HG03575 (cell line): ENCODE measurements around the gene DOK6.
A peak's percentile ranks its signal among the peaks of the same experiment; 100 is the strongest.
"Not testable (repeated sequence)": the region's sequence is repeated elsewhere in the genome, so short reads cannot be mapped to it uniquely, and the experiment has no call there.

Experiments used
- ATAC-seq: cut with Tn5 transposase; IDR thresholded peaks from one replicate; pipeline ENCODE4 v1.9.1; 2021; ENCODE audit not compliant: unreplicated experiment, insufficient number of reproducible peaks, low FRiP score; ENCODE audit errors: extremely low read depth

The DOK6 gene

DNA sequence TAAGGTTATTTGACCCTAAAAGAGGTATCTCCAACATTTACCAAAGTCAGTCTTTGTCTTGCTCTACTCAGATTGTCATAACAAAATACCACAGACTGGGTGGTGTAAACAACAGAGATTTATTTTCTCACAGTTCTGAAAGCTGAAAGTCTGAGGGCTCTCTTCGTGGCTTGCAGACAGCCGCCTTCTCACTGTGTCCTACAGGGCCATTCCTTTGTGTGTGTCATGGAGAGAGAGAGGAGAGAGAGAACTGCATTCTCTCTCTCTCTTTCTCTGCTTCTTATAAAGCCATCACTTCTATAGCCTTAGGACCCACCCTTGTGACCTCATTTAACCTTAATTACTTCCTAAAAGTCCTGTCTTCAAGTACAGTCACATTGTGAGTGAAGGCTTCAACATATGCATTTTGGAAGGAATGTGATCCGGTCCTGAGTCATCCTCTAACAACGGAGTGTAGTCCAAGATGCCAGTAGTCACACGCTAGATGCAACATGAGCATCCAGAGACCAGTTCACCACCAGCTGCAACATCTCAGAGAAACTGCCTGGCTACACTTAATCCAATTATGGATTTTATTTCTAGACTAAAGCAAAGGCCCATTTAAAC is 416.8 kb downstream of the DOK6 start:
- ATAC-seq = no peak

GRCh38 chr18:69819460-69819859 is 418.8 kb downstream of the DOK6 start:
- ATAC-seq = no peak

GRCh38 chr18:69820538-69820937 is 419.9 kb downstream of the DOK6 start:
- no peak for ATAC-seq

DNA sequence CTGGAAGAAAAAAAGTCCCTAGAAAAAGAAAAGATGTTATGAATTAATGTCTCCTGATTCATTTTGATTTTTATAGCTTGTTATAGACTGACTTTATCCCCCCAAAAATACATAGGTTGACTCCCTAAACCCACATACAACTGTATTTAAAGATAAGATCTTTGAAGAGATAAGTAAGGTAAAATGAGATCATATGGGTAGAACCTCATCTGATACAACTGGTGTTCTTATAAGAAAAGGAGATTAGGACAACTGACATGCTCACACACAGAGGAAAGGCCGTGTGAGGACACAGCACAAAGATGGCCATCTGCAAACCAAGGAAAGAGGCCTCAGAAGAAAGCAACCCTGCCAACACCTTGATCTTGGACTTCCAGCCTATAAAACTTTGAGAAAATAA is 429.5 kb downstream of the DOK6 start:
- ATAC-seq = no peak

DNA sequence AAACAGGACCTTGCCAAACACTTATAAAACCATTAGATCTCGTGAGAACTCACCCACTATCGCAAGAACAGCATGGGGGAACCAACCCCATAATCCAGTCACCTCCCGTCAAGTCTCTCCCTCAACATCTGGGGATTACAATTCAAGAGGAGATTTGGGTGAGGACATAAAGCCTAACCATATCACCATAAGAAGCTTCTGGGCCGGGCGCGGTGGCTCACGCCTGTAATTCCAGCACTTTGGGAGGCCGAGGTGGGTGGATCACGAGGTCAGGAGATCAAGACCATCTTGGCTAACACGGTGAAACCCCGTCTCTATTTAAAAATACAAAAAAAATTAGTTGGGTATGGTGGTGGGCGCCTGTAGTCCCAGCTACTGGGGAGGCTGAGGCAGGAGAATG is 434.3 kb downstream of the DOK6 start:
- not testable (repeated sequence) for ATAC-seq

DNA sequence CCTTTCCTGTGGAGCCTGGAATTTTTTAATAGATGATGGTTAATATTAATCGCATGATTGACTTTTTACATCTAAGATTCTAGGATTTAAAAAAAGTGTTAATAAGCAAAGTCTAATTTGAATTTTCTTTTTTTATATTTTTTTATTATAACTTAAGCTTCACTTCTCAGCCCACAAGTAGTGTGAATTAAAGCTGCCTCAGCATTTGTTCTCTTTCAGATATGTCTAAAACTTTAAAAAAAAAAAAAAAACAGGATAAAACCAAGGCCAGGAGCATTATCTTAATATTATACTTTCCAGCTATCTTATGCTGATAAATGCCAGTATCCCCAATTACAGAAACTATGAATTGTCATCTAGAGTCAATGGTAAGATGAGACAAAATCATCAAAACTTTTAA is 437.3 kb downstream of the DOK6 start:
- ATAC-seq = no peak

DNA sequence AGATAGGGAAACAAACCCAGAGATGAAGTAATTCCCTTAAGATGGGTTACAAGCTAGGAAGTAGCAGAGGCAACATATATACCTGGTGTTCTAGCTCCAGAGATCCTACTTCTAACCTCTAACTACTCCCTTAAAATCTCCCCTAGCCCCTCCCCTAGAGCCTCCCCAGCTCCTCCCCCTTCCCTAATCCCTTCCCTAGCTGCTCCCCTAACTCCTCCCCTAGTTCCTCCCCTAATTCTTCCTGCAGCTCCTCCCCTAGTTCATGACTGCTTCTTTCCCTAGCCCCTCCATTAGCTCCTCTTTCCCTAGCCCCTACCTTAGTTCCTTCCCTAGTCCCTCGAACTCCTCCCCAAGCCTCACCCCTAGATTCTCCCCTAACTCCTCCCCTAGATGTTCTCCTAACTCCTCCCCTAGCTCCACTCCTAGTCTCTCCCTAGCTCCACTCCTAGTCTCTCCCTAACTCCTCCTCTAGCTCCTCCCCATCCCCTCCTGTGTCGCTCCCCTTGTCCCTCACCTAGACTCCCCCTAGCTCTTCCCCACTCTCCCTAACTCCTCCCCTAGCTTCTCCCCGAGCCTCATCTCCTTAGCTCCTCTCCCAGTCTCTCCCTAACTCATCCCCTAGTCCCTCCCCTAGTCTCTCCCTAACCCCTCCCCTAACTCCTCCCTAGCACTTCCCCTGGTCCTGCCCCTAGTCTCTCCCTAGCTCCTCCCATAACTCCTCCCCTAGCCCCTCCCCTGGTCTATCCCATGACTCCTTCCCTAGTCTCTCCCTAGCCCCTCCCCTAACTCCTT is 438.1 kb downstream of the DOK6 start:
- ATAC-seq = no peak

DNA sequence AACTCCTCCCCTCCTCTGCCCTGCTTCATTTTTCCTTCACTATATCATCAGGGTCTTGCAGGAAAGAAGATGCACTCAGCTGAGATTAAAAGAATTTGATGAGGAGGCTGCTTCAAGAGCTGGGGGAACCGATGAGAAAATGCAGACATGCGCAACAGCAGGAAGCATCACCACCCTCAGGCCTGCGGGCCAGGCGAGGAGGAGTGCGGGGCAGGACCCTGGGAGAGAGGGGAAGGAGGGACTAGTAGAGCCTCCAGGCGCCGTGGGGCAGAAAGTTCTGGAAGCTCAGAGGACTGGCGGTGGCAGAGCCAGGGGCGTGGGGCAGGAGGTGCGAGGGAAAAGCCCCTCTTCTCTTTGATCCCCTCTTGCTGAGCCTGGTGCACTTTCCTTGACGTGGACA is 438.8 kb downstream of the DOK6 start:
- ATAC-seq = no peak

DNA sequence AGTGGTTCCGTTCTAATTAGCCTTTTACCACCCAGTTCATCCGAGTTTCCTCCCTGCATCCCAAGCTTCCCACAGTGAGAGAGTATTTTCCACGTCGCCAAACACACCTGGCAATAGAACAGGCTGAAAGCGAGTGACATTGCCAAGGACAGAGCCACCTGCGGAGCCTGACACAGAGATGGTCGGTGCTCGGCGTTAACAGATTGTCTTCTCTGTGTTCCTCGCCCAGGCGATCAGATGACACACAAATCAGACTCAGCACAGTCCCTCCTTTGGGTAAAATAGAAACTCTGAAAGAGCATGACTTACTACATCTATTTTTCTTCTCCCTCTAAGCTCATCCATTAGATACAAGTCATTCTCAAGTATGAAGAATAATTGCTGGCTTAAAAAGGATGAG is 439.3 kb downstream of the DOK6 start:
- ATAC-seq = no peak

- ATAC-seq = no peak
These were observed 439.8 kb downstream of the DOK6 start for GRCh38 chr18:69840445-69840844.

- ATAC-seq = no peak
These were observed 440.4 kb downstream of the DOK6 start for GRCh38 chr18:69841117-69841516.

DNA sequence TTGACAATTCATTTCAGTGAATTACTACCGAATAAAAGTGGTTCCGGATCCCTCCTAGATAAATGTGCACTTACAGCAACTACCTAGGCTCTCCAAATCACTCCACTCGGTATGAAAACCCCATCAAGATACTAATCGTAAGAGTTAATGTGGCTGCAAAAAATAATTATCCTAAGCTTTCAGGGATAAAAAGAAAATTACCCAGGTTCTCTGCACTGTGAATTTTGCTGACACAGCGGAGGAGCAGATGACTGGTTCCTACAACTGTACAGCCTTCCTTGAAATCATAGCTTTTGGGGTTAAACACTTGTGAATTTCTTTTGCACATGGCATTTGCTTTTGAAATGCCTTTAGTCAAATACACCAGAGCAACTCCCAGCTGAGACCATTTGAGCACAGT is 442.3 kb downstream of the DOK6 start:
- ATAC-seq = no peak

DNA sequence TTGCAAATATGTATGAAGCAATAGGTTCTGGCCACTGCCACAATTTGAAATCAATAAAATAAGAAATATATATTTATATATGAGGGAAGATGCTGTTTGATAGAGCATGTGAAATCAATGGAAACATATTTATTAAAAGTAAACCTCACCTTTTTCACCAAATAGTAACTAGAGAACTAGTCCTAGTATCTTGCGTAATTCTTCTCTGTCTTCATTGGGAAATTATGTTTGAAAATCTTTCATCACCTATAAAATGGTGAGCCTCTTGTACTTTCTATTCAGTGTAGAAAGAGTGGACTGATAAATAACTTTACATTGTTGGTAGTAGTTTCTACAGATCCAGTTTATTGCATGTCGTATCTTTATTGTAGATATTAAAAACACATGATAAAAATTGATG is 444.0 kb downstream of the DOK6 start:
- no peak for ATAC-seq

GRCh38 chr18:69845593-69846506 is 445.2 kb downstream of the DOK6 start:
- ATAC-seq = no peak

- ATAC-seq = no peak
These were observed 452.4 kb downstream of the DOK6 start for GRCh38 chr18:69853051-69853450.

DNA sequence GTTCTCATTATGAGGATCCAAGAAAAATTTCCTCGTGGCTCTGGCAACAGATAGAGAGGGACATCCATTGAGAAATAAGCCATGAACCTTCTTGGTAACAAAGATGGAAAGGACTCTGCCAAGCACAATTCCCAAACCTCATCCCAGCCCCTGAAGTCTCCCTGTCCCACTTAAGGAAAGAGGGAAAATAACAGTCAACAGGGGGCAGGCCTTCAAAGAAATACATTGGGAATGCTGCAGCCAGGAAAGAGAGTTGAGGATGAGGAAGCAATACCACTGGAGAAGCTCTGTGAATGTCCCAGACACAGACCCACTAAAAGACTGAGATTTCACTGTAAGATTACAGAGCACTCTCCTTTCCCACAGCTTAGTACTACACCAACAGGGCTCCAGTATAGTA is 453.8 kb downstream of the DOK6 start:
- ATAC-seq = no peak

- ATAC-seq = no peak
These were observed 458.2 kb downstream of the DOK6 start for GRCh38 chr18:69858897-69859296.

DNA sequence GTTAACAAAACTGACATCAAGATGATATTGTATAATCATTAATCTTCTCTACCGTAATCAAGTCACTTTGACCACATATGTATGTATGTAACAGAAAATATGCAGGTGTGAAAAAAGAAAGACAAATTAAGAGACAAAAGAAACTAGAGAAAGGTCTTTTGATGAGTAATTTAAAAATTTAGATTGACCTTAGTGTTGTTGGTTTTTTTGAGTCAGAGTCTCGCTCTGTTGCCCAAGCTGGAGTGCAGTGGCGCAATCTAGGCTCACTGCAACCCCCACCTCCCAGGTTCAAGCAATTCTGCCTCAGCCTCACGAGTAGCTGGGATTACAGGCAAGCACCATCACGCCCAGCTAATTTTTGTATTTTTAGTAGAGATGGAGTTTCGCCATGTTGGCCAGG is 464.1 kb downstream of the DOK6 start:
- peak; percentile 89 for ATAC-seq

GRCh38 chr18:69865776-69866175 is 465.1 kb downstream of the DOK6 start:
- ATAC-seq = no peak

DNA sequence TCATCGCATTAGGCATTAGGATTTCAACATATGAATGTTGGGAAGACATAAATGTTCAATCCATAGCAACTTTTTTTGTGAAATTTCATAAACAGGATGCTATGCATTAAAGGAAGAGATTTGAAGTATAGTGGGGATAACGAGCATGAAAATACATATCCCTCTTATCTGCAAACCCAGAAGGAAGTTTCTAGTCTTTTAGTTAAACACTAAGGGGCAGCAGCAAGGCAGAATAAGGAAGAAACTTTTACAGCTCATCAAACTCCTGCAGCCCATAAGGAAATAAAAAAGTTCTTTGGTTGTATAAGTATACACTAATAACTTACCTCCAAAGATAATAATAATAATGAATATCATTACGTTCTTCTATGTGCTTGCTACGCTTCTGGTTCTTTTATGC is 465.5 kb downstream of the DOK6 start:
- no peak for ATAC-seq
